Neural cell (in vitro differentiated cells): ENCODE results near the gene CASP1.

ENCODE experiments used
- CTCF ChIP-seq: fragments of 450-650 bp; IDR thresholded peaks from 2 replicates; pipeline ENCODE4 v1.5.1; 2014; ENCODE audit warnings: antibody characterized with exemption, mild to moderate bottlenecking, moderate library complexity; ENCODE audit not compliant: poor library complexity, severe bottlenecking
- EP300 ChIP-seq: fragments of 450-650 bp; conservative IDR thresholded peaks from 2 replicates; pipeline ENCODE4 v1.6.1; 2014; ENCODE audit warnings: antibody characterized with exemption, mild to moderate bottlenecking, moderate library complexity; ENCODE audit not compliant: poor library complexity, severe bottlenecking
- EZH2 ChIP-seq: fragments of 200-600, 300-800 bp; shearing (Covaris generic), sonication (generic); IDR thresholded peaks from 2 replicates; pipeline ENCODE4 v1.6.1; 2014; ENCODE audit warnings: antibody characterized with exemption, low read length, borderline replicate concordance, mild to moderate bottlenecking; ENCODE audit not compliant: insufficient read depth, poor library complexity, severe bottlenecking
- MXI1 ChIP-seq: fragments of 450-650 bp; conservative IDR thresholded peaks from 2 replicates; pipeline ENCODE4 v1.6.1; 2014; ENCODE audit warnings: antibody characterized with exemption, mild to moderate bottlenecking; ENCODE audit not compliant: poor library complexity, severe bottlenecking
- POLR2AphosphoS5 ChIP-seq: IDR thresholded peaks from 2 replicates; pipeline ENCODE4 v1.6.1; 2012
- RAD21 ChIP-seq: fragments of 450-650 bp; conservative IDR thresholded peaks from 2 replicates; pipeline ENCODE4 v1.6.1; 2014; ENCODE audit warnings: antibody characterized with exemption, mild to moderate bottlenecking, moderate library complexity
- REST ChIP-seq: IDR thresholded peaks from 2 replicates; pipeline ENCODE4 v1.6.1; 2012; ENCODE audit warnings: borderline replicate concordance
- TAF1 ChIP-seq: IDR thresholded peaks from 2 replicates; pipeline ENCODE4 v1.6.1; 2012; ENCODE audit warnings: low read depth

GRCh38 chr11:105033343-105033742, 1.6 kb downstream of the CASP1 start:
- TF ChIP-seq CTCF: no peak
- TF ChIP-seq EP300: no peak
- TF ChIP-seq REST: no peak
- TF ChIP-seq EZH2: no peak
- TF ChIP-seq RAD21: no peak
- no peak for TF ChIP-seq TAF1
- TF ChIP-seq POLR2AphosphoS5: no peak
- TF ChIP-seq MXI1: no peak
